Activated CD4-positive, CD25-positive, alpha-beta regulatory T cell treated with anti-CD3 and anti-CD28 coated beads, Interleukin-2, amount 50 U/mL, for 24 hours (primary cell): ENCODE data around the gene USP6NL.

Experiments
- ATAC-seq, 2 donors: fragments of 150-1000 bp; cut with Tn5 transposase; one replicate each; pipeline ENCODE4 v1.10.0; 2021; ENCODE audit warnings: mild to moderate bottlenecking in 1 of 2, moderate library complexity in 1 of 2

USP6NL gene

GRCh38 chr10:11406746-11407145 is 204.7 kb downstream of the USP6NL start:
- no peak for ATAC-seq

GRCh38 chr10:11404901-11405300 is 206.5 kb downstream of the USP6NL start:
- ATAC-seq: no peak
